ENCODE measurements around the gene SETD5.

Gene SETD5

GRCh38 chr3:9388562-9389272, 8.7 kb upstream of the SETD5 start:
- DNase-seq (ENCODE audit: low read depth in 2 of 2): no peak

- no peak for DNase-seq (ENCODE audit: low read depth in 2 of 2)
Observed at GRCh38 chr3:9390265-9390888, 7.0 kb upstream of the SETD5 start.

GRCh38 chr3:9392041-9392440, 5.4 kb upstream of the SETD5 start:
- no peak for DNase-seq (ENCODE audit: low read depth in 2 of 2)

- DNase-seq (ENCODE audit: low read depth in 2 of 2): no peak
Observed at GRCh38 chr3:9395570-9396300, 1.7 kb upstream of the SETD5 start.

- peak in 1 of 2 donors; percentile 67 for DNase-seq (ENCODE audit: low read depth in 2 of 2)
Observed at GRCh38 chr3:9396301-9396631, 1.1 kb upstream of the SETD5 start.

GRCh38 chr3:9396632-9397331, 633 bp upstream of the SETD5 start:
- DNase-seq (ENCODE audit: low read depth in 2 of 2): peak; percentile 96 to 98

- DNase-seq (ENCODE audit: low read depth in 2 of 2): no peak
Observed at GRCh38 chr3:9397906-9398699, 688 bp downstream of the SETD5 start.

- DNase-seq (ENCODE audit: low read depth in 2 of 2): no peak
Observed at GRCh38 chr3:9398700-9399336, 1.4 kb downstream of the SETD5 start.

- no peak for DNase-seq (ENCODE audit: low read depth in 2 of 2)
Observed at GRCh38 chr3:9399337-9399703, 1.9 kb downstream of the SETD5 start.

- DNase-seq (ENCODE audit: low read depth in 2 of 2): no peak
Observed at GRCh38 chr3:9399746-9400145, 2.3 kb downstream of the SETD5 start.

GRCh38 chr3:9400616-9401015, 3.2 kb downstream of the SETD5 start:
- DNase-seq (ENCODE audit: low read depth in 2 of 2): no peak

GRCh38 chr3:9401986-9402385, 4.6 kb downstream of the SETD5 start:
- no peak for DNase-seq (ENCODE audit: low read depth in 2 of 2)

GRCh38 chr3:9402410-9403228, 5.2 kb downstream of the SETD5 start:
- no peak for DNase-seq (ENCODE audit: low read depth in 2 of 2)

GRCh38 chr3:9403463-9403862, 6.0 kb downstream of the SETD5 start:
- DNase-seq (ENCODE audit: low read depth in 2 of 2): no peak

GRCh38 chr3:9404680-9405079, 7.3 kb downstream of the SETD5 start:
- no peak for DNase-seq (ENCODE audit: low read depth in 2 of 2)

GRCh38 chr3:9405756-9406155, 8.3 kb downstream of the SETD5 start:
- no peak for DNase-seq (ENCODE audit: low read depth in 2 of 2)

GRCh38 chr3:9406856-9407626, 9.6 kb downstream of the SETD5 start:
- DNase-seq (ENCODE audit: low read depth in 2 of 2): no peak

GRCh38 chr3:9408061-9408460, 10.6 kb downstream of the SETD5 start:
- no peak for DNase-seq (ENCODE audit: low read depth in 2 of 2)

- DNase-seq (ENCODE audit: low read depth in 2 of 2): no peak
Observed at GRCh38 chr3:9408546-9408945, 11.1 kb downstream of the SETD5 start.
